ENCODE measurements around the gene XPA.
A peak's percentile ranks its signal among the peaks of the same experiment; 100 is the strongest.

XPA gene

DNA sequence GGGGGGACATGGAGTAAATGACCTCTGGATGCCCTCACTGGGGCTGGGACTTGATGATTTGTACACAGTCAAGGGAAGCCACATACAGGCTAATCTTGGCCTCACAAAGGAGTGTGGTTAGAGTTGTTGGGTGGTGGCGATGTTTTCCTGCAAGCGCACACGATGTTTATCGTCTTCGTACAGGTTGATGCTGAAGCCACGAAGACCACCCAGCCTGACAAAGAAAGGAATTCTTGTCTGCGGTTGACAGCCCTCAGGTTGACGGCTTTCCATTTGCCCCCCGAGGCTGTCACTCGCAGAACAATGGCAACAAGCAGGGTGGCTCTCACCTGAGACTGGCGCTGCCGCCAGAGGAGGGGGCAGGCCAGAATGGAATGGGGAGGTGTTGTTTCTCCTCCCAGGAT is 14.1 kb upstream of the XPA start:
- no peak overlapping the region for H3K4me3 ChIP-seq (ENCODE audit: low read depth, low read length)
- TF ChIP-seq, protein P1, sequence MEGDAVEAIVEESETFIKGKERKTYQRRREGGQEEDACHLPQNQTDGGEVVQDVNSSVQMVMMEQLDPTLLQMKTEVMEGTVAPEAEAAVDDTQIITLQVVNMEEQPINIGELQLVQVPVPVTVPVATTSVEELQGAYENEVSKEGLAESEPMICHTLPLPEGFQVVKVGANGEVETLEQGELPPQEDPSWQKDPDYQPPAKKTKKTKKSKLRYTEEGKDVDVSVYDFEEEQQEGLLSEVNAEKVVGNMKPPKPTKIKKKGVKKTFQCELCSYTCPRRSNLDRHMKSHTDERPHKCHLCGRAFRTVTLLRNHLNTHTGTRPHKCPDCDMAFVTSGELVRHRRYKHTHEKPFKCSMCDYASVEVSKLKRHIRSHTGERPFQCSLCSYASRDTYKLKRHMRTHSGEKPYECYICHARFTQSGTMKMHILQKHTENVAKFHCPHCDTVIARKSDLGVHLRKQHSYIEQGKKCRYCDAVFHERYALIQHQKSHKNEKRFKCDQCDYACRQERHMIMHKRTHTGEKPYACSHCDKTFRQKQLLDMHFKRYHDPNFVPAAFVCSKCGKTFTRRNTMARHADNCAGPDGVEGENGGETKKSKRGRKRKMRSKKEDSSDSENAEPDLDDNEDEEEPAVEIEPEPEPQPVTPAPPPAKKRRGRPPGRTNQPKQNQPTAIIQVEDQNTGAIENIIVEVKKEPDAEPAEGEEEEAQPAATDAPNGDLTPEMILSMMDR (IDR thresholded peaks at IDR 0.05), result no peak
- H3K4me1 ChIP-seq, result no peaks in the 10 kb centered on the region
- H3K27ac ChIP-seq, result no peak overlapping the region
- no peak overlapping the region for H2AFZ ChIP-seq
- H3K27me3 ChIP-seq (ENCODE audit: control insufficient read depth, insufficient read depth, low read length), result no peaks in the 10 kb centered on the region
- H3K36me3 ChIP-seq (ENCODE audit: control insufficient read depth, insufficient read depth, low read length), result no peaks in the 10 kb centered on the region
- no peak overlapping the region for H3K4me2 ChIP-seq (ENCODE audit: low read length)
- H3K9ac ChIP-seq, result no peak overlapping the region
- no peaks in the 10 kb centered on the region for H3K79me2 ChIP-seq
- no peaks in the 10 kb centered on the region for H3K9me3 ChIP-seq (ENCODE audit: control insufficient read depth, low read length)

DNA sequence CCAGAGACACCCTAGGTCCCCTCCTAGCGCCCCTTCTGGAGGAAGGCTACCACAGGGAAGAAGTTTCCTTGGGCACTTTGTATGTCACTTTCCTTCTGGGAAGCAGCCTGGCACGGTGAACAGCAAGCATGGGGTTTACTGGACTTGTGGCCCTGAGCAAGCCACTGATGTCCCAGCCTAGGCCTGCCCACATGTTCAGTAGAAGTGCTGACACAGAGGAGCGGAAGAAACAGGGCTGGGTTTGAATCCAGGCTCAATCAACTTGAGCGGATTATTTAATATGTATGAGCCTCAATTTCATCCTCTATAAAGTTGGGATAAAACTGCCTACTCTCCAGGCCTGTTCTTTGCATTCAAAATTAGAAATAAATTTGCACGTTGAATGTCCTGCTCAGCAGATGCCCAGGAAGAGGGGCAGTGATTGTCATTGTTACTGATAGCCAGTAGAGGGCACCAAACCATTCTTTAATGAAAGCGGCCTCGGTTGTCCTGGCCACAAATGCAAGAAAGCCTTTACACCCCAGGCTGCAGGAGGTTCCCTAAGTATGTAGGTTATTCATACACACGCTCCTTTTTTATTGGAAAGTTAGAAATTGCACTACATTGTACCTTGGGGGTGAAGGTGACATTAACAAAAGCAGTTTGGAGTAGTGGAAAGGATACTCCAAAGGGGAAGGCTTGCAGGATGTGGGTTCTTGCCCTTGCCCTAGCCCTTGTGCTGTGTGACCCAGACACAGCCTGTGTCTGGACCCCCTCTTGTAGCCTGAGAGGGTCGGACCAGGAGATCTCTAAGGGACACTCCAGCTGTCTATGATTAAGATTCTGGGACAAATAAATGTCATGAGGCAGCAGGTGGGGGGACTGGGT is 13.4 kb upstream of the XPA start:
- no peak overlapping the region for H3K4me3 ChIP-seq (ENCODE audit: low read depth, low read length)

DNA sequence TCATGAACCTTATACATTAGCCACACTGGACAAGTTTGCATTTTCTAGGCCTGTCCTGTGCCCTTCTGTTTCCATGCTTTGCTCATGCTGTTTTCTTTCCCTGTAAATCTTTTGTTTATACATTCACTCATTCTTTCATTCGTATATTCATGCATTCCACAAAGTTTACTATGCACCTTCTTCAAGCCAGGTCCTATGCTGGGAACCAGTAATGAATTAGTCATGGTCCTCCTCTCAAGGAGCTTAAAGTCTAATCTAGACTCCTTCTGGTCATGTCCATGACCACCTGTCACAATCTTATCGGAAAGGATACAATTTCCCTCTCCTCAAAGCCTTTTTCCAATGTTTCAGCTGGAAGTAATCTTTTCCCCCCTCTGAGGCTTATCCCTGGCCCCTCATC is 9.1 kb upstream of the XPA start:
- H3K9me3 ChIP-seq (ENCODE audit: control insufficient read depth, low read length), result no peaks in the 10 kb centered on the region
- H3K4me3 ChIP-seq (ENCODE audit: low read depth, low read length), result no peak overlapping the region
- H2AFZ ChIP-seq, result no peak overlapping the region
- H3K36me3 ChIP-seq (ENCODE audit: control insufficient read depth, insufficient read depth, low read length), result no peaks in the 10 kb centered on the region
- H3K9ac ChIP-seq, result no peak overlapping the region
- TF ChIP-seq, protein P1 (IDR thresholded peaks at IDR 0.05), result no peak
- H3K27me3 ChIP-seq (ENCODE audit: control insufficient read depth, insufficient read depth, low read length), result no peaks in the 10 kb centered on the region
- H3K4me1 ChIP-seq, result no peaks in the 10 kb centered on the region
- no peaks in the 10 kb centered on the region for H3K79me2 ChIP-seq
- no peak overlapping the region for H3K27ac ChIP-seq
- no peak overlapping the region for H3K4me2 ChIP-seq (ENCODE audit: low read length)

More for the DNA sequence above, 13.4 kb upstream of the XPA start:
- no peak overlapping the region for H3K4me2 ChIP-seq (ENCODE audit: low read length)
- no peak overlapping the region for H2AFZ ChIP-seq
- no peaks in the 10 kb centered on the region for H3K9me3 ChIP-seq (ENCODE audit: control insufficient read depth, low read length)
- no peaks in the 10 kb centered on the region for H3K27me3 ChIP-seq (ENCODE audit: control insufficient read depth, insufficient read depth, low read length)
- no peak overlapping the region for H3K27ac ChIP-seq
- no peak overlapping the region for H3K9ac ChIP-seq
- H3K79me2 ChIP-seq, result no peaks in the 10 kb centered on the region
- H3K36me3 ChIP-seq (ENCODE audit: control insufficient read depth, insufficient read depth, low read length), result no peaks in the 10 kb centered on the region
- H3K4me1 ChIP-seq, result no peaks in the 10 kb centered on the region
- TF ChIP-seq, protein P1 (IDR thresholded peaks at IDR 0.05), result peak; percentile 67

DNA sequence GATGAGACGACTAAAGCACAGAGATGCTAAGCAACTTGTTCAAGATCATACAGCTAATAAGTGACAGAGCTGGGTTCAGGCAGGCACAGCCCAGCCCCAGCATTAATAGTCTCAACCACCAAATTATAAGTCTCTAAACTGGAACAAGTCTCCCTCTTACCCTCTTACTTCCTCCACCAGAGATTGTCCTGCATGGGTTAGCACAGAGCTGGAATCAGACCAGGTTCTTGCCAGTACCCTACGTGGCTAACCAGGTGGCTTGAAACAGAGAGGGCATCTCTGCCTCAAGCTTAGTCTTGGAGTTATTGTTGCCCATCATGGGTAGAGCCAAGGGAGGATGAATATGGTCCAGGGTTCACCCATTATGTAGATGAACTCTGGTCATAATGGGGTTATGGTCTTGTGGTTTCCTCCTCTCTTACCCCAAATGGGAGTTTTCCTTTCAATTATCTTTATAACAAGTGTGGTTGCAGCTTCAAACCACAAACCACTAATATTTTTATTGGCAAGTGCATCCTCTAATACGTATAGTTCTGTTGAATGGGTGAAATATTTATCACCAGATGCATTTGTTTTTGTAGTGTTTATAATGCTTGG is 8.3 kb upstream of the XPA start:
- Histone ChIP-seq H3K27ac (no peak overlapping the region), H3K9me3 (ENCODE audit: control insufficient read depth, low read length) (no peaks in the 10 kb centered on the region), H3K36me3 (ENCODE audit: control insufficient read depth, insufficient read depth, low read length) (no peaks in the 10 kb centered on the region), H3K9ac (no peak overlapping the region), H3K27me3 (ENCODE audit: control insufficient read depth, insufficient read depth, low read length) (no peaks in the 10 kb centered on the region), H3K79me2 (no peaks in the 10 kb centered on the region), H2AFZ (no peak overlapping the region), H3K4me2 (ENCODE audit: low read length) (no peak overlapping the region), H3K4me3 (ENCODE audit: low read depth, low read length) (no peak overlapping the region), H3K4me1 (no peaks in the 10 kb centered on the region)
- TF ChIP-seq, protein P1 (IDR thresholded peaks at IDR 0.05), result no peak

All from parathyroid adenoma (tissue), 2 donors.